ENCODE results near the gene KCNQ2.

The KCNQ2 gene

DNA sequence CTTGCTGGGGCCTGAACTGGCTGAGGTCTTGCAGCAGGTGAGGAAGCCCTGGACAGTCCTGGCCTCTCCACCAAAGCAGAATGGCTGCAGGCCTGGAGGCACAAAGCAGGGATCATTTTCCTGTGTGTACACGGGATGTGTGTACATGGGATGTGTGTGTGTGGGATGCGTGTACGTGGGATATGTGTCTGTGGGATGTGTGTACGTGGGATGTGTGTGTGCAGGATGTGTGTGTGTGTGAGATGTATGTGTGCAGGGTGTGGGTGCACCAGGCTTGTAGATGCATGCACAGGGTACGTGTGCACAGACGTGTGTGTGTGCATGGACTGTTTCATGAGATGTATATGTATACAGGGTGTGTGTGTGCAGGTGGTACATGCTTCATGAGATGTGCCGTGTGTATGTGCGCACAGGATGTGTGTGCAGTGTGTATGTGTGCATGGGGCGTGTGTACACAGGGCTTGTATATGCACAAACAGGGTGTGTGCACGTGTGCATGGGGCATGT, 103.4 kb downstream of the KCNQ2 start:
- DNase-seq (ENCODE audit: low spot score): no peak

GRCh38 chr20:63368151-63368550, 104.3 kb downstream of the KCNQ2 start:
- no peak for DNase-seq (ENCODE audit: low spot score)

- no peak for DNase-seq (ENCODE audit: low spot score)
These were observed 104.9 kb downstream of the KCNQ2 start for GRCh38 chr20:63367446-63368055.

- DNase-seq (ENCODE audit: low spot score): no peak
These were observed 105.8 kb downstream of the KCNQ2 start for GRCh38 chr20:63366390-63367365.

DNA sequence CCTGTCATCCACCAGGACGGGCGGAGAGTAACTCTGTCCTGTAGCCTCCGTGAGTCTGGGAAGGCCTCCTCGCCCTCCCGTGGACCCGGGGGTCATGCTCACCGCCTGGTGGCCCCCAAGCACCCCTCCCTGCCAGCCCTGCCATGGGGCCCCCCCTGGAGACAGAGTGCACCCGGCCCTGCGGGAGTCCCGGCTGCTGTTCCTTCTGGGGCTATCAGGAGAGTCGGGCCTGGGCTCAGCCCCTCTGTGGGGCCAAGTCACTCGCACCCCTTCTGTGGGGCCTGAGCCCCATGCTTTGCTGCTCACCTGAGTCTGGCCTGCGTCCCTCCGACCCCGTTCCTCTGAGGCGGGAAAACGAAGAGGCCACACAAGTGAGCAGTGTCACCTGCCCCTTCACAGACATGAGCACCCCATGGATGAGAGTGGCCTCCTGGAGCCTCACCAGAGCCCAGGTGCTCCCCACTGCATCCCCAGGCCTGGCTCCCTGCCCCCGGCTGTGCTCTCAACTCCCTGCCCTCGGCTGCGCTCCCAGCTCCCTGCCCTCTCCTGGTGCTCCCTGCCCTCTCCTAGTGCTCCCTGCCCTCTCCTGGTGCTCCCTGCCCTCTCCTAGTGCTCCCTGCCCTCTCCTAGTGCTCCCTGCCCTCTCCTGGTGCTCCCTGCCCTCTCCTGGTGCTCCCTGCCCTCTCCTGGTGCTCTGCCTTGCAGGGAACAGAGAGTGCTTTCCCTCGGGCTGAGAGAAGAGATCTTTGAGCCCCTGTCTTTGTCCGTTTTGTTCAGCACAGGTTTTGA, 106.7 kb downstream of the KCNQ2 start:
- no peak for DNase-seq (ENCODE audit: low spot score)

- DNase-seq (ENCODE audit: low spot score): no peak
These were observed 107.5 kb downstream of the KCNQ2 start for GRCh38 chr20:63364801-63365585.

GRCh38 chr20:63363981-63364561, 108.4 kb downstream of the KCNQ2 start:
- no peak for DNase-seq (ENCODE audit: low spot score)

DNA sequence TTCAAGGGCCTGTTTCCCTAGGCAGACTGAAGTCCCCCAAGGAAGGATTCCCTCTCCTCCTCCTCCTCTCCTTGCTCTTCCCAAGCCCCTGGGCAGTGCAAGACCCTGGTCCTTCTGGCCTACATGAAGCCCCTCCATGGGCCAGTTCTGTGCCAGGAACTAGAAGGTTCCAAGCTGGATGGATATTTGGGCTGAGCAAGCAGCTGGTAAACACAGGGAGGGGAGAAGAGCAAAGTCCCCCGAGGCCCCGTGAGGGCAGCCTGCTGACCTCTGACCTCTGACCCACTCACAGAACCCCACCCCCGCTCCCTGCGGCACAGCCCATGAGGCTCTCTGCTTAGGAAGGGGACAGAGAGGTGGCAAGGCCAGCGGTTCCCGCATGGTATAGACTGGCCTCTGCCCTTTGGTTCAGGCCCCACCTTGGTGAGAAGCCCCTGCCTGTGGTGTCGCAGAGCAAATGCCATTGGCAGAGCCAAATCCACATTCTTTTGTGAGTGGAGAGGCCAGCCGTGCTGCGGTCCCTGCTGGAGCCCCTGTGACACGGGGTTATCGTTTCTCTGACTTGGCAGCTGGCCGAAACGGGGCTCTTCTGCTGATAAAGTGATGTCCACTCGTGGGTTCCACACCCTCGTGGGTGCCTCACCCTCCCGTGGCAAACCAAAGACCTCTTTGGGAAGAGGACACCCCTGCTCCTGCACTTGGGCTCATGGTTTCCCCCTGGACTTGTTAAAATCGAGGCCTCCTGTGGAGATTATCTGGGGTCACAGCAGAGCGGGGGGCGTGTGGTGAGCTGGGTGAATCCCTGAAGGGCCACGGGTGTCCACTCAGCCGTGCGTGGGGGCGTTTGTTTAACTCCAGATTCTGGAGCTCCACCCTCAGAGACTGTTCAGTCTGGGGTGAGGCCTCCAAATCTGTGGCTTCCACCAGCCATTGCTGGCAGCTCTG, 109.2 kb downstream of the KCNQ2 start:
- DNase-seq (ENCODE audit: low spot score): no peak

DNA sequence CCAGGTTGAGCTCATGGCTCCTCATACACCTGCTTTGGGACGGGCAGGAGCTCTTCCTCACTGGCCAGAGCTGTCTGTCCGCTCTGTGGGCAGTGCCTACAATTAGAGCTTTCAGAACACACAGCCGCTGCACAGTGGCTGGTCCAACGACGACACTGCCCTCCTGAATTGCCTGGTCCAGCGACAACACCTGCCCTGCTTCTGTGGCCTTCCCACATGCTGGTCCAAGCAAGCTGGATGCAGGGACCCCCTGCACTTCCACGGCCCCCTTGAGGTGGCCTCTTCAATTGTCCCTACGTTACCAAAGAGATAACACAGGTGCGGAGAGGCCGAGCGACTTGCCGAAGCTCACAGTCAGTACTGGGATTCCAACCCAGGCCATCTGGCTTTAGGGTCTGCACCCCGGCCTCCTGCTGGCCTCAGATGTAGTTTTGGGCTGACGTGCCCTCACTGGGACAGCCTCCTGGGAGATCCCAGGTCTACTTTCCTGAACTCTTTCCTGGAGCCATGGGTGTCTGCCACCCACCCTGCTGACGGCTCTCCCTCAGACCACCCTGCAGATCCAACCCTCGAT, 109.9 kb downstream of the KCNQ2 start:
- DNase-seq (ENCODE audit: low spot score): no peak

- no peak for DNase-seq (ENCODE audit: low spot score)
These were observed 110.7 kb downstream of the KCNQ2 start for GRCh38 chr20:63361519-63362435.

DNA sequence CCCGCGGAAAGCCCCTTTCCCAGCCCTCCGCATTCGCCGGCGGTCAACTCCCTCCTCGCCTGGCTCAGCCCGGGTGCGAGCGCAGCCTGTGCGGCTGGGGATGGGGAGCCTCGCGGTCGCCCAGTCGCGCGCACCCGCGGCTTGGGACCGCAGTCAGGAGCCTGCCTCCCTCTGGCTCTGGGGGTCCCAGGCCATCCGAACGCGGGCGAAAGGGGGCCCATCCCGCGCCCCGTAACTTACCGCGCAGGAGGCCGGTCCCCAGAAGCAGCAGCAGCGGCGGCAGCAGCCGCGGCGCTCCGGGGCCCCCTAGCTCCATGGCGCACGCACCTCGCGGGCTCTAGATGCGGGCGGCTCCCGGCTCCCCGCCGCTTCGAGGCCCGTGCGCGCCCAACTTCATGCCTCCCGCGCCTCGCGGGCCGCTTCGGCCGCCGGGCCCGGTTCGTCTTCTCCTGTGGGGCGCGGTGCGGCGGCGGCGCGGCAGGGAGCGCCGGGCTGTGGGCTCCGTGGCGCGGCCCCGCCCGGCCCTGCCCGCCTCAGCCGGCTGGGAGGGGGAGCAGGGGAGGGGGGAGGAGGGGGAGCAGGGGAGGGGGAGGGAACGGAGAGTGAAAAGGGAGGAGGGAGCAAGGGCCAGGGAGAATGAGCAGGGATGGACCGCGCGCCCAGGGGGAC, 111.5 kb downstream of the KCNQ2 start, which contains the start of gene CHRNA4:
Gene CHRNA4 (minus strand): TSS at position 500 of the 669 bp plus-strand sequence. CDS start 184 bp downstream, at position 316.
- DNase-seq (ENCODE audit: low spot score): no peak

GRCh38 chr20:63359937-63360849, 112.3 kb downstream of the KCNQ2 start:
- no peak for DNase-seq (ENCODE audit: low spot score)

GRCh38 chr20:63359164-63359934, 113.1 kb downstream of the KCNQ2 start:
- DNase-seq (ENCODE audit: low spot score): no peak

- DNase-seq (ENCODE audit: low spot score): no peak
These were observed 114.2 kb downstream of the KCNQ2 start for GRCh38 chr20:63357921-63358905.
